HUES6 (cell line): Measurements from ENCODE around the gene SLFN5.
A peak's percentile ranks its signal among the peaks of the same experiment; 100 is the strongest.
"Not testable (repeated sequence)": the region's sequence is repeated elsewhere in the genome, so short reads cannot be mapped to it uniquely, and the experiment has no call there.

Source experiments
- H3K27ac ChIP-seq: 2 replicates; pipeline ENCODE4 v1.7.0; 2013; ENCODE audit warnings: low read depth, mild to moderate bottlenecking, low read length, inconsistent platforms
- H3K27me3 ChIP-seq: 2 replicates; pipeline ENCODE4 v1.6.1; 2013; ENCODE audit warnings: low read length; ENCODE audit not compliant: control insufficient read depth, insufficient read depth
- H3K36me3 ChIP-seq: 2 replicates; pipeline ENCODE4 v1.6.1; 2013; ENCODE audit warnings: low read length; ENCODE audit not compliant: control insufficient read depth, insufficient read depth
- H3K4me1 ChIP-seq: 2 replicates; pipeline ENCODE4 v1.6.1; 2013; ENCODE audit warnings: low read length; ENCODE audit not compliant: control insufficient read depth, insufficient read depth
- H3K4me3 ChIP-seq: 2 replicates; pipeline ENCODE4 v1.5.1; 2013; ENCODE audit warnings: low read depth, low read length
- H3K9ac ChIP-seq: one replicate; pipeline ENCODE4 v1.6.1; 2013; ENCODE audit warnings: mild to moderate bottlenecking, low read length
- H3K9me3 ChIP-seq: 2 replicates; pipeline ENCODE4 v1.6.1; 2013; ENCODE audit warnings: low read depth, low read length; ENCODE audit not compliant: control insufficient read depth, insufficient read depth

SLFN5 gene

GRCh38 chr17:35291802-35292201, 48.9 kb downstream of the SLFN5 start:
- no peaks in the 10 kb centered on the region for H3K36me3 ChIP-seq
- no peak overlapping the region for H3K27ac ChIP-seq
- peaks cover 7% of the 10 kb centered on the region; the same call in 1 of the 2 replicates for H3K9me3 ChIP-seq
- no peaks in the 10 kb centered on the region for H3K27me3 ChIP-seq
- no peak overlapping the region for H3K4me3 ChIP-seq
- no peaks in the 10 kb centered on the region for H3K4me1 ChIP-seq
- no peak overlapping the region for H3K9ac ChIP-seq

GRCh38 chr17:35293151-35293847, 50.4 kb downstream of the SLFN5 start:
- Histone ChIP-seq H3K36me3 (no peaks in the 10 kb centered on the region), H3K4me1 (no peaks in the 10 kb centered on the region), H3K9me3 (peaks cover 17% of the 10 kb centered on the region), H3K27ac (no peak overlapping the region), H3K9ac (no peak overlapping the region), H3K27me3 (no peaks in the 10 kb centered on the region), H3K4me3 (no peak overlapping the region)

DNA sequence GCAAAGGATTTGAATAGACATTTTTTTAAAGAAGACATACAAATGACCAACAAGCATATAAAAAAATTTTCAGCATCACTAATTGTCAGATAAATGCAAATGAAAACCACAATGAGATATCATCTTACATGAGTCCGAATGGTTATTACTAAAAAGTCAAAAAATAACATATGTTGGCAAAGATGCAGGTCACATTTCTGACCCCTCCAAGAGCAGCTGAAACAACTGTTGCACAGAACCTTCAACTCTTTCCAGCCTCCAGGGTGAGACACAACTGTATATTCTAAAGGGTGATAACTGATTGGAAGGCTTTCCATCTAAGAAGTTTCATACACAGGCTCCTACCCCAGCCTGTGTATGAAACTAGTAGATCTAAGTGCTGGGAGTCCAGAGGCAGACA, 51.9 kb downstream of the SLFN5 start:
- no peaks in the 10 kb centered on the region for H3K4me1 ChIP-seq
- no peaks in the 10 kb centered on the region for H3K36me3 ChIP-seq
- no peak overlapping the region for H3K9ac ChIP-seq
- no peak overlapping the region for H3K4me3 ChIP-seq
- no peak overlapping the region for H3K27ac ChIP-seq
- H3K9me3 ChIP-seq: peaks cover 26% of the 10 kb centered on the region
- no peaks in the 10 kb centered on the region for H3K27me3 ChIP-seq

GRCh38 chr17:35295686-35296085, 52.8 kb downstream of the SLFN5 start:
- Histone ChIP-seq H3K9ac (no peak overlapping the region), H3K27me3 (no peaks in the 10 kb centered on the region), H3K9me3 (peaks cover 28% of the 10 kb centered on the region), H3K4me3 (no peak overlapping the region), H3K4me1 (no peaks in the 10 kb centered on the region), H3K27ac (no peak overlapping the region), H3K36me3 (no peaks in the 10 kb centered on the region)

- Histone ChIP-seq H3K27me3 (no peaks in the 10 kb centered on the region), H3K9ac (no peak overlapping the region), H3K9me3 (peaks cover 41% of the 10 kb centered on the region), H3K4me1 (no peaks in the 10 kb centered on the region), H3K36me3 (no peaks in the 10 kb centered on the region), H3K27ac (no peak overlapping the region), H3K4me3 (no peak overlapping the region)
Observed at GRCh38 chr17:35297666-35298065, 54.8 kb downstream of the SLFN5 start.

DNA sequence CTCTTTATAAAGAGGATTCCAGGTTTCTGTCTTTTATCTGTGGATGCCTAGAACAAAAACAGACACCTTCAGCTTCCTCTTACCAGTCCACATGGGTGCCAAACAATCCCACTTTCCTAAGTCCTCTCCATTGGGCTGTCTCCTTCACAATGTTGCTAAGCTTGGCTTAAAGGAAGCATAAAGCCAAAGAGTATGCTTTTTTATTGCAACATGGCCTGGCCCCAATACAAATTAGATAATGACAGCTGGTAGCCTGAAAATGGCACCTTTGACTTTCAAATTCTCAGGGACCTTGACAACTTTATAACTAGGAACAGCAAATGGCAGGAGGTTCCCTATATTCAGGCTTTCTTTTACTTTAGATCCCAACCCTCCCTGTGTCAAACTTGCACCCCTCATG, 55.8 kb downstream of the SLFN5 start:
- no peaks in the 10 kb centered on the region for H3K27me3 ChIP-seq
- H3K9ac ChIP-seq: no peak overlapping the region
- no peak overlapping the region for H3K27ac ChIP-seq
- no peaks in the 10 kb centered on the region for H3K36me3 ChIP-seq
- no peaks in the 10 kb centered on the region for H3K4me1 ChIP-seq
- peaks cover 41% of the 10 kb centered on the region for H3K9me3 ChIP-seq
- H3K4me3 ChIP-seq: no peak overlapping the region

DNA sequence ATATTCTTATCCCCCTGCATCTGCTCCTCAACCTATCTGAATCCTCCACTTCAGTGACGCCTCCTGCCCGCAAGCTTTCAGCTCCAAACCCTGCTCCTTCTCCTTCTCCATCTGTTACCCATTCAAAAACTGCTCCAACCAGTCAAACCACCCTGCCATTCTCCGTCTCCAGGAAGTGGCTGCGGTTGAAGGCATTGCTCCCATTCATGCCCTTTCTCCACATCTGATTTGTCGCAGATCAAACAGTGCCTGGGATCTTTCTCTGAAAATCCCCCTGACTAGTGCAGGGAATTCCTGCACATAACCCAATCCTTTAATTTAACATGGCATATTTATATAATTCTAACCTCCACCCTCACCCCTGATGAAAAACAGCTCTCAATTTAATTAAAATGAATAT, 56.3 kb downstream of the SLFN5 start:
- H3K4me3 ChIP-seq: no peak overlapping the region
- no peaks in the 10 kb centered on the region for H3K4me1 ChIP-seq

GRCh38 chr17:35309345-35309744, 66.5 kb downstream of the SLFN5 start:
- not testable (repeated sequence) for H3K36me3 ChIP-seq, H3K9me3 ChIP-seq, H3K9ac ChIP-seq, H3K4me3 ChIP-seq, H3K27me3 ChIP-seq, H3K27ac ChIP-seq
- peaks cover 15% of the 10 kb centered on the region for H3K4me1 ChIP-seq

More for the DNA sequence above, 56.3 kb downstream of the SLFN5 start:
- Histone ChIP-seq H3K9ac (no peak overlapping the region), H3K27ac (no peak overlapping the region), H3K36me3 (no peaks in the 10 kb centered on the region), H3K27me3 (no peaks in the 10 kb centered on the region), H3K9me3 (peaks cover 45% of the 10 kb centered on the region)

GRCh38 chr17:35312346-35312745, 69.5 kb downstream of the SLFN5 start:
- Histone ChIP-seq H3K4me3 (no peak overlapping the region), H3K27ac (no peak overlapping the region), H3K9me3 (no peaks in the 10 kb centered on the region), H3K9ac (no peak overlapping the region), H3K27me3 (peaks cover 11% of the 10 kb centered on the region; the same call in 1 of the 2 replicates), H3K36me3 (no peaks in the 10 kb centered on the region), H3K4me1 (peaks cover 26% of the 10 kb centered on the region)

GRCh38 chr17:35312790-35313711, 70.2 kb downstream of the SLFN5 start:
- Histone ChIP-seq H3K4me3 (peak overlapping the region; percentile 71), H3K27ac (no peak overlapping the region)

DNA sequence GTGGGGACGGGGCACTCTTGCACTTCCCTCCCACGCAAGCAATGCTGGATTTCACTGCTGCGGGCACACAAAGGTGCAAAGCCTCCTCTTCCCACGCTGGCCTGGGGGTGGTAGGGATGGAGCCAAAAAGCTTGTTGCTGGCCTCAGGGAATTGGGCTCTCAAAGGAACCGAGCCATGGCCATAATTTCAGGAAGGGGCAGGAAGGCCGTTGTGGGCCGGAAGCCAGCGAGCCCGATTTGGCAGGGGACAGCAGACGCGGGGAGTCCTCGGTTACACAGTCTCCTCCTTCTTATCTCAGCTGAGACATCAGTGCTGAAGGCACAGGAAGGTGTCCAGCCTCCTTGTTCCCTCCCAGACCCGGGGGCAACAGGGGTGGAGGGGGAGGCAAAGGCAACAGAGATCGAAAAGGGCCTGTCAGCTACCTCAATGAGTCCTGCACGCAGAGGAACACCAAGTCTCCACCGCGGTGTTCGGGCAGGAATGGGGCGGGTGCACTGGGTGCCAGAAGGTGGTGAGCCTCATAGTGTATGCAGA, 71.1 kb downstream of the SLFN5 start:
- Histone ChIP-seq H3K9me3 (no peaks in the 10 kb centered on the region), H3K27me3 (peaks cover 11% of the 10 kb centered on the region; the same call in 1 of the 2 replicates), H3K9ac (peak overlapping the region; percentile 54), H3K27ac (no peak overlapping the region), H3K4me3 (peak overlapping the region; percentile 71), H3K36me3 (no peaks in the 10 kb centered on the region), H3K4me1 (peaks cover 26% of the 10 kb centered on the region)

More at GRCh38 chr17:35312790-35313711, 70.2 kb downstream of the SLFN5 start:
- no peaks in the 10 kb centered on the region for H3K36me3 ChIP-seq
- H3K27me3 ChIP-seq: peaks cover 11% of the 10 kb centered on the region; the same call in 1 of the 2 replicates
- H3K9ac ChIP-seq: peak overlapping the region; percentile 54
- H3K4me1 ChIP-seq: peaks cover 26% of the 10 kb centered on the region
- no peaks in the 10 kb centered on the region for H3K9me3 ChIP-seq
